ENCODE measurements around the gene DNAJC8.

- TF ChIP-seq SP1 (IDR thresholded peaks at IDR 0.05) (no peak), FOXM1 (IDR thresholded peaks at IDR 0.05; ENCODE audit: borderline replicate concordance) (no peak), LEF1 (IDR thresholded peaks at IDR 0.05; ENCODE audit: borderline replicate concordance) (no peak), ELF4 (IDR thresholded peaks at IDR 0.05) (no peak), CTBP1 (IDR thresholded peaks at IDR 0.05; ENCODE audit: borderline replicate concordance) (no peak), HDGF (IDR thresholded peaks at IDR 0.05; ENCODE audit: borderline replicate concordance) (no peak), L3MBTL2 (conservative IDR thresholded peaks at IDR 0.05) (no peak), FOXK2 (IDR thresholded peaks at IDR 0.05) (no peak), BHLHE40 (IDR thresholded peaks at IDR 0.05; ENCODE audit: borderline replicate concordance) (no peak), NFRKB (IDR thresholded peaks at IDR 0.05) (no peak), FOXA1 (IDR thresholded peaks at IDR 0.05) (no peak), SUZ12 (IDR thresholded peaks at IDR 0.05) (no peak), ARNT (IDR thresholded peaks at IDR 0.05) (no peak), ZNF384 (IDR thresholded peaks at IDR 0.05) (no peak)
These were observed 74.9 kb downstream of the DNAJC8 start for GRCh38 chr1:28157894-28158293.
